Measurements from ENCODE around the gene MYO10.
A peak's percentile ranks its signal among the peaks of the same experiment; 100 is the strongest.

MYO10 gene

DNA sequence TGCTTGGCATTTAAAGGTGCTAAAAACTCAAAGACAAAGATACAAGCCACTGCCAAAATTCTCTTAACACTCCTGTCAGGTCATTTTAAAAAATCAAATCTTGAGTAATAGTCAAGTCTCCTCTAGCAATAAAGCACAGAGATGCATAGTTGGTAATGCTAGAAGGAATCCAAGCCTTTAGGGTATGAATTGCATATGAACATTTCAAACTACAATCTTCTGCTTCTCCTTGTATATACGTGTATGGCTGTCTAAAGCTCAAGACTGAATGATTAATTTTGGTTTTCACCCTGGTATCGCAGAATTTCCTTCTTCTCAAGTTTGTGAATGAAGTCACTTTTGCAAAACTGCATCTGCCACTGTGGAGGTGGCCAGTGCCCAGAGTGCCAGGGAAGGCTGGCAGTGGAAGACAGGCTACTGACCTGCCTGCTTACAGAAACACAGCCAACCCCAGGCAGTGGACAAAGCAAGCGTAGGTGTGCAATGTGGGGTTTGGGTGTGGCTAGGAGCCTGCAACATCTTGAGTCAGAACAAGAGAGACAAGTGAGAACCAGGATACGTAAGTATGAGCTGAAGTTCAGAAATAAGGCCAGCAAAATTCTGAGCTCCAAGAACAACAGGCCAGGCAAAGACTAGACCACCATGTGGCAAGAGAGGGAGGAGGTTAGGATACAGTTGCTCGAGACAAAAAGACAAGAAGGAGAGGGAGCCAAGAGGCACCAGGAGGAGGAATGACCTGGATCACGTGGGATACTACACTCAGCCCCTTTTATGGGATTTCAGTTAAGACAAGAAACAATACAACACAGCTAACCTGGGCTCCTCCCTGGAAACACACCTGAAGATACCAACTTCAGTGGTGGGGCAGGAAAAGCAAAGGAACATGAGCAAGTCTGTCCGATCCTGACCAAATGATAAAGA lies 22.6 kb downstream of the MYO10 start:
- no peak for DNase-seq

DNA sequence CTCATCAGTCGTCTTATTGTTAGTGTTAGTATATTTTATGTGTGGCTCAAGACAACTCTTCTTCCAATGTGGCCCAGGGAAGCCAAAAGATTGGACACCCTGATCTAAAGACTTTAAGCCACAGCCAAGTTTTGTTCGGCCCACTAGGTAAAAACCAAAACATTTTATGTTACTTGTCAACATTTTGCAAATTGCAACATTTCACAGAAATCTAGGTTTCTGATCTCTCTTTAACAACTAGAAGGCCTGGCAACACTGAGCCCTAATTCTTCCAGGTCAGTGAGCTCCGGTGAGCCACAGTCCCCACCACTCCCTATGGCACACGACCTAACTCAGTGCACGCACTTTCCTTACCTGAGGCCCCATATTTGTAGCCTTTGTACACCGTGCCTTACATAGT lies 24.0 kb downstream of the MYO10 start:
- DNase-seq, result no peak

DNA sequence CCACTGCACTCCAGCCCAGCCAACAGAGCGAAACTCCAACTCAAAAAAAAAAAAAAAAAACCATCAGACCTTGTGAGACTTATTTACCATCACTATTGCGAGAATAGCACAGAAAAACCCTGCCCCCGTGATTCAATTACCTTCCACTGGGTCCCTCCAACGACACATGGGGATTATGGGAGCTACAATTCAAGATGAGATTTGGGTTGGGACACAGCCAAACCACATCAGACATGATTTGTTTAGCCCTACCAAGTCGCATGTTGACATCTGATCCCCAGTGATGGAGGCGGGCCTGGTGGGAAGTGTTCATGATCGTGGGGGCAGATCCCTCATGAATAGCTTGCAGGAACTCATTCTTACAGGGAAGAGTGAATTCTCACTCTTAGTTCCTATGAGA lies 26.6 kb downstream of the MYO10 start:
- DNase-seq, result peak; percentile 65

DNA sequence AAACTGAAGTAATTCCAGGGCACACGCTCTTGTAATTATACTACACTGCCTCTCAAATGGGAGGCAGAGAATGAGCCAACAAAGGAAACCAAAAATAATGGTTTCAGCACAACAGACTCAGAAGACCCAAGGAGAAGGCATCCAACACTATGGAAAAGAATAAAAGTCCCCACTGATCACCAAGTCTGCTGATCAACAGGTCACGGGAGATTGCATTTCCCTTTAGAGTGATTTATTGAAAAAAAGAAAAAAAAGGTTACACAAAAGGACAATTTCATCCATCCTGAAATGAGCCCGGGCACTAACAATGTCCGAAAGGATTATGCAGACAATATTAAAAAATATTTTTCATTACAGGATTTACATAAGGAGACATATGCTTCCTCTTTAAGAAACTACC lies 28.8 kb downstream of the MYO10 start:
- no peak for DNase-seq

DNA sequence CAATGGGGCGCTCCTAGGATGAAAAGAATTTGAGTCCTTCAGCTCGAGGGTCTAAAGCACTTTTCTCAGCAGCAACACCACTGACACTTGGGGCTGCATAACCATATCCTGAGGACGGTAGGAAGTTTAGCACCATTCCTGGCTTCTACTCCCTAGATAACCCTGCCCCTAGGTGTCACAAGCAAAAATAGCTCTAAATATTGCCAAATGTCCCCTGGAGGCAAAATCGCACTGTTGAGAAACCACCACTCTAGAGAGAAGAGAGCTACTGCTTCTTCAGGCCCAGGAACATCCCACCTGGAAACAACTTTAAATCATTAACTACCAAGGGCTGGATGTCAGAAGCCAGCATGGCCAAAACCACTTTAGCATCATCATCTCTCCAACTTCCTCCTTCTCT lies 29.8 kb downstream of the MYO10 start:
- DNase-seq, result no peak

DNA sequence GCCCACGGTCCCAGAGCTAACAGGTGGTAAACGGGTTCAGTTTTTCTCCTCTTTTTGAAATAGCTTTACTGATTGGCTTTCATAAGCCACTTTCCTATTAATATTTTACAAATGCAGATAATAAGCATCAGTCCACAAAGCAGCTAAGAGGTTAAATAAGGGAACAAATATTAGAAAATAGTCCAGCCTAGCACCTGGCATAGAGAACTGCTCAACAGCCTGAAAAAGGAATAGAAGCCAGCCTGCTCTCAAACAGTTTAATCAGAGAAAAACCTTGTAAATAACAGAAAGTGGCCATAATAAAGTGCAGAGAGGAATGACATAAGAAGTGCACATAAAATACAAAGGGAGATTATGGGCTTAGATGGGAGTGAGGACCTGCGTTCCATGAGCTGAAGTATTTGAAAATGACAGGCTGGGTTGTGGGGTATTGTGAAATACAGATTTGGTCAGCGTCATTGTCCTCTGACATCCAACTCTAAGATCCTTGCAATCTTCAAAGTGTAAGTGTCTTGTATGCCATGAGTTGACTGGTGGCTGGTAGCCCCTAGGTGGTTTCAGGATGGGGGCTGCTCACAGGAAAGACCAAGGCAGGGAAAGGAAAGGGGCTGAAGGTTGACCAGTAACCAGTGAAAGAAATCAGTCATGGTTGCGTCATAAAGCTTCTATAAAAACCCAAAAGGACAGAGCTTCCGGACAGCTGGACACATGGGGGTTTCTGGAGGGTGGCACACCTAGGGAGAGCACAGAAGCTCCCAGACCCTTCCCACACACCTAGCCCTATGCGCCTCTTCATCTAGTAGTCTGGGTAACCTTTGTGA lies 32.4 kb downstream of the MYO10 start:
- no peak for DNase-seq

DNA sequence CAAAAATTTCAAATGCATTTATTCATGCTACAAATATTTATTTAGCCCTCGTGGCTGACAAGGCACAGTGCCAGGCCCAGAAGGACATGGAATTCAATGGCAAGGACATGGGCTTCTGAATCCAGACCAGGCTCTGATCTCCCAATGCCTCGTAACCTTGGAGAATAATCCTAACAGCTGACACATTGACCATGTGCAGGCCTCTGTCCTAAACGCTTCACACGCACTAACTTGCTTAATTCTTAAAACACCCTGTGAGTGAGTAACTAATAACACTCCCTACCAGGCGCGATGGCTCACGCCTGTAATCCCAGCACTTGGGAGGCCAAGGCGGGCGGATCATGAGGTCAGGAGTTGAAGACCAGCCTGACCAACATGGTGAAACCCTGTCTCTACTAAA lies 33.2 kb downstream of the MYO10 start:
- no peak for DNase-seq

DNA sequence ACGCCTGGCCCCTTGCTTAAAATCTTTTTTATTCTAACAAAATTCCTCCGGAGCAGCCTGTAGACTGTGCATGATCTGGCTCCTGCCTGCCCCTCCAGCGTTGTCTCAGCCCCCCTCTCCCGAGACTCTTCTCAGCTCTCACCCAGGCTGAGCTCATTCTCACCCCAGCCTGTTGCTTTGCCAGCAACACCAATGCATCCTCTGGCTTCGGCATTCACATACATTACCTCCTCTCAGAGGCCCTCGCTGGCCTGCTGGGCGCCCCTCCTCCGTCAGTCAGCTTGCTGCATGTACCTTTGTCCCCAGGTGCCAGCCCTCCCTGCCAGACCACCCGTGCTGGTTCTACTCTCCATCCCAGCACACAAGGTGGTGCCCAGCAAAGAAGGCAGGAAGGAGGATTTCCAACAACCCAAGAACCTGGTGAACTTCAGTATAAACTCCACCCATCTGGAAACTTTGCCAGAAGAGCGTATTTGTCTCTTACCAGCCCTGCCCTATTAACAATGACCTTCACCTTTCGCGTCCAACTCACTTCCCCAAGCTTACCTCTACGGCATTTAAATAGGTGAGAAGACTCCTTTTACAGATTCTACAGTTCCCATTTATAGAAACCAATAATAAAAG lies 35.0 kb downstream of the MYO10 start:
- DNase-seq, result no peak

DNA sequence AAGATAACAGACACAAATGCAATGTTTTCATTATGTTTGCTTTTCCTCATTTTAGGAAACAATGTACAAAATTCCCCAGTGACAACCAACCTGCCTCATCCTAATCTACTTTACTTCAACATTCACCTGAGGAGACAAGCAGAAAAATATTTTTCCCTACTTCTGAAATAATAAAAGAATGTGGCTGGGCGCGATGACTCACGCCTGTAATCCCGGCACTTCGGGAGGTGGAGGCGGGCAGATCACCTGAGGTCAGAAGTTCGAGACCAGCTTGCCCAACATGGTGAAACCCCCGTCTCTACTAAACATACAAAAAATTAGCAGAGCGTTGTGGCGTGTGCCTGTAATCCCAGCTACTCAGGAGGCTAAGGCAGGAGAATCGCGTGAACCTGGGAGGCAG lies 36.9 kb downstream of the MYO10 start:
- no peak for DNase-seq

DNA sequence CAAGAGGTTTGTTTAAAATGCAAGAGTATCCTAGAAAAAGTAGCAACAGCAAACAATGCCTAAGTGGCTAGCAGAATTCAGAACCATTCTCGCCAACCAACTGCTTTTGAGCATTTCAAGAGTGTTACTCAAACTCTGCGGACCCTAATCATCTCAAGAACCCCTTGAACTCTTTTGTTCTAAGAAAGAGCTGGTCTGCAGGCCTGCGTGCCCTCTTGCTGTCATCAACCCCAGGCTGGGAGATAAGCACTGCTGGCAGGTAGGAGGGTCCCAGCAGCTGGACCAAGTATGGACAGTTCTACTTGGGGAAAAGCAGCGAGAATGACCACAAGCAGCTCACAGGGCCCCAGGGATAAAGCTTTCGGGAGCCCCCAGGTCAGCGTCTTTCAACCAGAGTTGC lies 38.3 kb downstream of the MYO10 start:
- DNase-seq, result no peak

DNA sequence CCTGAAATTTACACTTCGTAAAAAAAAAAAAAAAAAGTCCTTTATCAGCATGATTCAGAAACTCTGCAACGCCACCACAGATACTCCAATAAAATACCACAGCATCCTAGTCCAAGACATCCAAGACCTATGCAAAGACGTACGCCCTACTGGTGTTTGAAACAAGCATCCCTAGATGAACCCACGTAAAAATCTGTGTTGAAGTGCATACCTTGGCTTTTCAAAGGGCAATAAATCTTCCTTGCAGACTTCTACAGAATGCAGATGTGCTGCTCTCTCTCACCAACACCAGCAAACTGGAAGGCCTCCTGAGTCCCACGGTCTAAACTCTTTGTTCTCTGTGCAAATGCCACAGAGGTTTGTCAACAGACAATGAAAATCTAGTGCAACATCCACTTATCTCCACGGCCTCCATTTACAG lies 38.8 kb downstream of the MYO10 start:
- DNase-seq, result peak; percentile 76

DNA sequence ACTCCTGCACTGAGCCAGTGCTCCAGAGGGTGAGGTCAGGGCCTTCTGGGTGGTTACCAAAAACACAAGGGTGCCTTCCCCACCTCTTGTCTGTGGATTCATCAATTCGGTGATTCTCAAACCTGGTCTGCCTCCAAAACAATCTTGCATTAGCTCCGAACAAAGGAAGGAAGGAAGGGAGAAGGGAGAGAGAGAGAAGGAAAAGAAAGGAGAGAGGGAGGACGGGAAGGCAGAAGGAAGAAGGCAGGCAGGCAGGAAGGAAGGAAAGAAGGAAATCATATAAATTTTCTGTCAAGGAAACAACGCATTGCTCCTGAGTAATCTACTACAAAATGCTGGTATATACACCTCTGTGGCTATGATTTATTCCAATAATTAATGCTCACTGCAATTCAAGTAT lies 39.3 kb downstream of the MYO10 start:
- no peak for DNase-seq

DNA sequence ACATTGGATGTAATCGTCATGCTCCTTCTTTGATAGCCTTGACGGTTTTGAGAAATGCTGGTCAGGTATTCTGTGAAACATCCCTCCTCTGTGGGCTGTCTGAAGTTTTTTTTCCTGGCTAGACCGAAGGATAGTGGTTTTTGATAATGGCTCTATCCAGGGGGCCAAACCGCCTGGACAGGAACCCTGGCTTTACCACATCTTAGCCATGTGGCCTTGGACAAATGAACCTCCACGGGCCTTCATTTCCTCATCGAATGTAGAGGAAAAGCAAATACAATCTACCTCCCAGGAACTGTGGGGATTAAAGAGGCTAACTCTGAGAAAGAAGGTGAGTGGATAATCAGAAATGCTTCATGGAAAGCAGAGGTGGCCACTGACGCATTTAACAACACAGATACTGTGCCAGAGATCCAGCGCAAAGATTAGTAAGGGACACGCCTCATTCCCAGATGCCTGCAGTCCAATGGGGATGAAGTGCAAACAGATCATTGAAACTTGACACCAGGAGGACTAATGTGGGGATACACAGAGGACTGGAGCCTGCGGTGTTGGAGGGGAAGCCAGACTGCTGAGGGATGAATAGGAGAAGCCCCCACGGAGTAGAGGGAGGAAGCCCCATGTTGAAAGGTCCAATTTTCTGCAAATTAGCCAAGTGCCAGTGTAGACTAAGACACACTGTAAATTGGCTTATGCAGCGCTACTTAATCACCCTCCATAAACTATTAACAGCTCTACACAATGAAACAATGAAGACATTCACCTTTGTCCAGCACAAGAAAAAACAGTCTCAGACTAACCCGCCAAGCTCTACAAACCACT lies 41.6 kb downstream of the MYO10 start:
- peak; percentile 95 for DNase-seq

DNA sequence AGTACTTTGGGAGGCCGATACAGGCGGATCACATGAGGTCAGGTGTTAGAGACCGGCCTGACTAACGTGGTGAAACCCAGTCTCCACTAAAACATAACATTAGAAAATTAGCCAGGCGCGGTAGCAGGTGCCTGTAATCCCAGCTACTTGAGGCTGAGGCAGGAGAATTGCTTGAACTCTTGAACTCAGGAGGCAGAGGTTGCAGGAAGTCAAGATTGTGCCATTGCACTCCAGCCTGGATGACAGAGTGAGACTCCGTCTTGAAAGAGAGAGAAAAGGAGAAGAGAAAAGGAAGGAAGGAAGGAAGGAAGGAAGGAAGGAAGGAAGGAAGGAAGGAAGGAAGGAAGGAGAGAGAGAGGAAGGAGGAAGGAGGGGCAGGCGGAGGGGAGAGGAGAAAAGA lies 45.1 kb downstream of the MYO10 start:
- no peak for DNase-seq

DNA sequence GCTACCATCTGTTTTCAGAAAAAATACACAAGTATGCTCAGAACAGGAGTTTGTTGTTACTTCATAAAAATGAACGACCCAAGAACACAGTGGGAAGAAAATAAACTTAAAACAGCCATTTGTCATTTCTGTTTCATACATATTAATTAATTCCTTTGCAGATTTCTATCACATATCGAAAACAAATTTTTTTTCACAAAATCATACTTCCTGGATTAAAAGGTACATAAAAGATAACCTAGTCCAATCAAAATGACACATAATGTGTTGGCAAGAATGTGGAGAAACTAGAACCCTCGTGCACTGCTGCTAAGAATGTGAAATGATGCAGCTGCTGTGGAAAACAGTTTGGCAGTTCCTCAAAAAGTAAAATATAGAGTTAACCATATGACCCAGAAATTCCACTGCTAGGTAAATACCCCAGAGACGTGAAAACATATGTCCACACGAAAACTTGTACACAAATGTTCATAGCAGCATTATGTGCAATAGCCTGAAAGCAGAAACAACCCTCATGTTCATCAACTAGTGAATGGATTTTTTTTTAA lies 46.0 kb downstream of the MYO10 start:
- peak; percentile 91 for DNase-seq

DNA sequence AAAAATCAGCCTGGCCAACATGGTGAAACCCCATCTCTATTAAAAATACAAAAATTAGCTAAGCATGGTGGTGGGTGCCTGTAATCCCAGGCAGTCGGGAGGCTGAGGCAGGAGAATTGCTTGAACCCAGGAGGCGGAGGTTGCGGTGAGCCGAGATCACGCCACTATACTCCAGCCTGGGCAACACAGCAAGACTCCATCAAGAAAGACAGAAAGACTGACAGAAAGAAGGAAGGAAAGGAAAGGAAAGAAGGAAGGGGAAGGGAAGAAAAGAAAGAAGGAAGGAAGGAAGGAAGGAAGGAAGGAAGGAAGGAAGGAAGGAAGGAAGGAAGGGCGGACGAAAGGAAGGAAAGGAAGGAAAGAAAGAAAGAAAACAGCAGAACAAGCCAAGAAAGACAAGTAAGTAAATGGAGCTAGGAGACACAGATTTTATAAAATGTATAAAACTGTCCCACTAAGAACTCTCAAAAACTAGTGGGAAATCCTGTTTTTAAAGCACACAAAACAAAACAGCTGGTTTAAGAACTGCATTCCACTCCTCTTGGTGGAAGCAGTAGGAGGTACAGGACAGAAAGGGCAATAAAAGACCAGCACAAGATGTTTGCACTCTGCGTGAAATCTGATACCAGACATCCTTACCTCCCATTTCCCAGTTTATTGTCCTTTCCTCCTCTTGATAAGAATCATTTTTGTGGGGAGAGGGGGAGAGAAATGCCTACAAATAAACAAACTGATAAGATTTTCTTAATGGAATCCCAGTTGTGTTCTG lies 46.7 kb downstream of the MYO10 start:
- DNase-seq, result peak; percentile 75

DNA sequence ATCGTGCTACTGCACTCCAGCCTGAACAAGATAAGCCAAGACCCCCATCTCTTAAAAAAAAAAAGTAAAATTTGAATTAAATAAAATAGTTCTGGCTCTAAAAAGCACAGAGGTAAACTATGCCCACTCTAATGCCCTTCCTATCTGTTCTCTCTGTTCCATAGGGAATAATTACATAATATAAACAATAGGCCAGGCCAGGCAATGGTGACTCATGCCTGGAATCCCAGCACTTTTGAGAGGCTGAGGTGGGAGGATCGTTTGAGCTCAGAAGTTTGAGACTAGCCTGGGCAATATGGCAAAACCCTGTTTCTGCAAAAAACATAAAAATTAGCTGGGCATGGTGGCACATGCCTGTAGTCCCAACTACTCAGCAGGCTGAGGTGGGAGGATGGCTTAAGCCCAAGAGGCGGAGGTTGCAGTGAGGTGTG lies 47.4 kb downstream of the MYO10 start:
- peak; percentile 74 for DNase-seq

DNA sequence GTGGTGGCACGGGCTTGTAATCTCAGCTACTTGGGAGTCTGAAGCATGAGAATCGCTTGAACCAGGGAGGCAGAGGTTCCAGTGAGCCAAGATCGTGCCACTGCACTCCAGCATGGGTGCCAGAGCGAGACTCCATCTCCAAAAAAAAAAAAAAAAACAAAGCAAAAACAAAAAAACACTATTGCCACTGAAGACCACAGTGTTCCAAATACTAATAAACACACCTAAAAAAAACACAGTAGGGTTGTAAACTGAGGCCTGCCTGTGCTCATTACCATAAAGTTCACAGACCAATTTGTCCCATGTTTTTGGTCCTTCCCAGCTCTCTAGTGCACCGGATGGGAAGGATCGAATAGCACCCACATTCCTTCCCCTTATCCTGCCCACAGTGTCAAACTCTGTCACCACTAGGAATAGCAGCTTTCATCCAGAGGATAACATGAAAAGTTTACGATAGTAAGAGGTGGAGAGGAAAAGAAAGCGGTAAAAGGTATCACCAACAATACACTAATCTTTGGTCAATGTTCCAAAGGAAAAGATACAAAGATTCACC lies 49.2 kb downstream of the MYO10 start:
- no peak for DNase-seq

DNA sequence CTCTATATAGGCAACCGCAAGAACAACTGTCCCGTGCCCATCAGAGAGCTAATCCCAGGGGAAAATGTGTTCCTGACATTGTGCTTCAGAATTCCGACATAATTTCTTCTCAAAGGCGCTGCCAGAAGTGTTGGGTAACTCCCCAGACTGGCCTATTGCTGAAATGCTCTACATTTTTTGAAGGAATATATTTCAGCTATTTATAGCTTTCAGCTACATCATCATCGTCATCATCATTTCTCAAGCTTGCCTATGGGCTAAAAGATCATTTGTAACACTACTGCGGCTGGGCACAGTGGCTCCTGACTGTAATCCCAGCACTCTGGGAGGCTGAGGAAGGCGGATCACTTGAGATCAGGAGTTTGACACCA lies 49.7 kb downstream of the MYO10 start:
- peak; percentile 89 for DNase-seq

DNA sequence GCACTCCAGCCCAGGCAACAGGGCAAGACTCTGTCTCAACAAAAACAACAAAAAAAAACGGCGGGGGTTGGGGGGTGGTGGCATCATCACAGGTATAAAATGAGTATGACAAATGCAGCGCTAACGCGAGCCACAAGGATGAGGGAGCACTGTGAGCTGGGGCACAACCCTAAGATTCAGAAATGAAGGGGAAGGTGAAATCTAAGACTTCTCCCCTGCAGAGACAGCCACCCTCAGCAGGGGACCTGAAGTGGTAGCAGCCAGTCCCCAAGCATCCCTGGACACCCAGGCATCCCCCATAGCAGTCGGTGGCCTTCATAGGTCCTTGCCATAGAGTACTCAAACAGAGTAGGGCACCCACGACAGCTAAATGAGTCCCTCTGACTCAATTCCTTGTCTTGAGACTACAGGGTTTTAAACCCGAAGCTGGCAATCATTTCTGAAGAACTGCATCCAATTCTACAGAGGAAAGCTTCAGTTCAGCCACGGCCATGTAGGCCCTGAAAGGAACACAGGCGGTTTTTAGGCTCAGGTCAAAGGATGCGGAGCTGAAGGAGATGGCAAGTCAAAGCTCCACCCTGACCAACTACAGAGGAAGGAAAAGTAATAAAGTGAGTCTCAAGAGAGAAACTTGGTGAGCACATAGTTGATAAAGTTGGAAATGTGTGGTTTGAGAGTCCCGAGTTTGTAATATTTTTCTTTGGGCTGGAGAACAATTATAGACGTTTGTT lies 50.3 kb downstream of the MYO10 start:
- DNase-seq, result no peak

DNA sequence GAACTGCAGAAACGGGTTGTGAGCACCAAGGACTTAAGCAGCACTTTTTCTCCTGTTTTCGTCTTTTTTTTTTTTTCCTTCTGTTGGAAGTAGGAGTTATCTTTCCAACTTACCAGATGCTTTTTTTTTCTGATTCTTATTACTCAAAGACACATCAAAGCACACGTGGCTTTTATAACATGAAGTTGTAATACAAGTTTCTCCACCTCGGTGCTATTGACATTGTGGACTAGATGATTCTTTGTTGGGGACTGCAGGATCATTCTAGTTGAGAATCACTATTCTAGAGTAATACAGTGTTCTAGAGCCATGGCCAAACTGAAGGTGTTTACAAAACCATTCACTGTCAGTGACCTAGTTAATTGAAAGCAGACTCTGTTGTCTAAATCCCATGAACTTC lies 51.5 kb downstream of the MYO10 start:
- no peak for DNase-seq
